HG03571 (cell line): Measurements from ENCODE around the gene NTF3.

Experiments used
- ATAC-seq: cut with Tn5 transposase; IDR thresholded peaks from one replicate; pipeline ENCODE4 v1.9.1; 2021; ENCODE audit not compliant: unreplicated experiment

The NTF3 gene

GRCh38 chr12:5509557-5509956, 77.6 kb downstream of the NTF3 start:
- ATAC-seq, result no peak

GRCh38 chr12:5510251-5510805, 78.4 kb downstream of the NTF3 start:
- no peak for ATAC-seq

GRCh38 chr12:5511256-5511643, 79.3 kb downstream of the NTF3 start:
- no peak for ATAC-seq

GRCh38 chr12:5511644-5512600, 80.0 kb downstream of the NTF3 start:
- no peak for ATAC-seq

- no peak for ATAC-seq
Observed at GRCh38 chr12:5512601-5512970, 80.7 kb downstream of the NTF3 start.

GRCh38 chr12:5513406-5513805, 81.5 kb downstream of the NTF3 start:
- ATAC-seq, result no peak

GRCh38 chr12:5514016-5514415, 82.1 kb downstream of the NTF3 start:
- ATAC-seq, result no peak

- ATAC-seq, result no peak
Observed at GRCh38 chr12:5514545-5514944, 82.6 kb downstream of the NTF3 start.

- ATAC-seq, result no peak
Observed at GRCh38 chr12:5515458-5515857, 83.5 kb downstream of the NTF3 start.

GRCh38 chr12:5516371-5517241, 84.7 kb downstream of the NTF3 start:
- no peak for ATAC-seq

- ATAC-seq, result no peak
Observed at GRCh38 chr12:5518584-5519365, 86.9 kb downstream of the NTF3 start.

- no peak for ATAC-seq
Observed at GRCh38 chr12:5520037-5520436, 88.1 kb downstream of the NTF3 start.

GRCh38 chr12:5520831-5521230, 88.9 kb downstream of the NTF3 start:
- no peak for ATAC-seq

GRCh38 chr12:5521456-5522325, 89.8 kb downstream of the NTF3 start:
- ATAC-seq, result no peak

GRCh38 chr12:5522432-5523335, 90.8 kb downstream of the NTF3 start:
- ATAC-seq, result no peak

GRCh38 chr12:5523396-5524115, 91.6 kb downstream of the NTF3 start:
- no peak for ATAC-seq

GRCh38 chr12:5524116-5524768, 92.3 kb downstream of the NTF3 start:
- no peak for ATAC-seq
